Measurements from ENCODE around the gene ERVFRD-1. TPM values are rescaled to one million over a fixed set of nuclear protein-coding genes. Genes with fewer than 3 reads are reported as not detected.

The ERVFRD-1 gene
- total and polyA plus RNA-seq, 2 experiments from 2014 or later = 0.06 TPM; not detected in 1

GRCh38 chr6:11152581-11152980, 41.1 kb upstream of the ERVFRD-1 start:
- no peaks in the 10 kb centered on the region; the same call in 2 of the 3 replicates for H3K36me3 Mint-ChIP-seq (ENCODE audit: low read depth)
- Histone ChIP-seq H3F3A (replicated peaks; ENCODE audit: low read depth) (no peaks in the 10 kb centered on the region), H3K4me3 (no peak overlapping the region), H3K27me3 (ENCODE audit: insufficient read depth) (no peaks in the 10 kb centered on the region), H3K4me1 (ENCODE audit: insufficient read depth) (peaks cover 30% of the 10 kb centered on the region), H3K4me2 (no peak overlapping the region), H4K20me1 (replicated peaks; ENCODE audit: insufficient read depth) (no peaks in the 10 kb centered on the region), H3K79me2 (replicated peaks; ENCODE audit: insufficient read depth) (no peaks in the 10 kb centered on the region), H3K27ac (ENCODE audit: low read depth) (no peak overlapping the region), H3K9me2 (ENCODE audit: insufficient read depth) (no peaks in the 10 kb centered on the region), H2AFZ (no peak overlapping the region), H3K36me3 (ENCODE audit: insufficient read depth) (no peaks in the 10 kb centered on the region)
- H3K9me3 Mint-ChIP-seq = no peaks in the 10 kb centered on the region
- H3K27me3 Mint-ChIP-seq (ENCODE audit: insufficient read depth, low read depth, poor library complexity) = peaks cover 2% of the 10 kb centered on the region
- no peak for DNase-seq (ENCODE audit: low spot score)
- peaks cover 23% of the 10 kb centered on the region for H3K4me1 Mint-ChIP-seq
- no peak for TF ChIP-seq NANOG (IDR thresholded peaks at IDR 0.05; ENCODE audit: borderline replicate concordance)
- no peak for TF ChIP-seq ZNF331 (CRISPR knock-in tag; IDR thresholded peaks at IDR 0.05; ENCODE audit: low read depth)
- no peak for TF ChIP-seq EZH2phosphoT487 (IDR thresholded peaks at IDR 0.05; ENCODE audit: unreplicated experiment)
- no peak for TF ChIP-seq POLR2AphosphoS5 (IDR thresholded peaks at IDR 0.05; ENCODE audit: low read depth)
- no peak for TF ChIP-seq STAT1 (IDR thresholded peaks at IDR 0.05; ENCODE audit: unreplicated experiment)
- no peak for TF ChIP-seq EZH2 (IDR thresholded peaks at IDR 0.05; ENCODE audit: low read depth, unreplicated experiment)
- TF ChIP-seq CTCF (conservative IDR thresholded peaks at IDR 0.05; ENCODE audit: low read depth in 2 of 2) = no peak
- TF ChIP-seq, protein P1, sequence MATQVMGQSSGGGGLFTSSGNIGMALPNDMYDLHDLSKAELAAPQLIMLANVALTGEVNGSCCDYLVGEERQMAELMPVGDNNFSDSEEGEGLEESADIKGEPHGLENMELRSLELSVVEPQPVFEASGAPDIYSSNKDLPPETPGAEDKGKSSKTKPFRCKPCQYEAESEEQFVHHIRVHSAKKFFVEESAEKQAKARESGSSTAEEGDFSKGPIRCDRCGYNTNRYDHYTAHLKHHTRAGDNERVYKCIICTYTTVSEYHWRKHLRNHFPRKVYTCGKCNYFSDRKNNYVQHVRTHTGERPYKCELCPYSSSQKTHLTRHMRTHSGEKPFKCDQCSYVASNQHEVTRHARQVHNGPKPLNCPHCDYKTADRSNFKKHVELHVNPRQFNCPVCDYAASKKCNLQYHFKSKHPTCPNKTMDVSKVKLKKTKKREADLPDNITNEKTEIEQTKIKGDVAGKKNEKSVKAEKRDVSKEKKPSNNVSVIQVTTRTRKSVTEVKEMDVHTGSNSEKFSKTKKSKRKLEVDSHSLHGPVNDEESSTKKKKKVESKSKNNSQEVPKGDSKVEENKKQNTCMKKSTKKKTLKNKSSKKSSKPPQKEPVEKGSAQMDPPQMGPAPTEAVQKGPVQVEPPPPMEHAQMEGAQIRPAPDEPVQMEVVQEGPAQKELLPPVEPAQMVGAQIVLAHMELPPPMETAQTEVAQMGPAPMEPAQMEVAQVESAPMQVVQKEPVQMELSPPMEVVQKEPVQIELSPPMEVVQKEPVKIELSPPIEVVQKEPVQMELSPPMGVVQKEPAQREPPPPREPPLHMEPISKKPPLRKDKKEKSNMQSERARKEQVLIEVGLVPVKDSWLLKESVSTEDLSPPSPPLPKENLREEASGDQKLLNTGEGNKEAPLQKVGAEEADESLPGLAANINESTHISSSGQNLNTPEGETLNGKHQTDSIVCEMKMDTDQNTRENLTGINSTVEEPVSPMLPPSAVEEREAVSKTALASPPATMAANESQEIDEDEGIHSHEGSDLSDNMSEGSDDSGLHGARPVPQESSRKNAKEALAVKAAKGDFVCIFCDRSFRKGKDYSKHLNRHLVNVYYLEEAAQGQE (IDR thresholded peaks at IDR 0.05; ENCODE audit: unreplicated experiment) = no peak
- no peak for TF ChIP-seq ZNF114 (CRISPR knock-in tag; IDR thresholded peaks at IDR 0.05)
- TF ChIP-seq ZNF462 (CRISPR knock-in tag; IDR thresholded peaks at IDR 0.05) = no peak
- no peak for TF ChIP-seq CREB1 (CRISPR knock-in tag; IDR thresholded peaks at IDR 0.05; ENCODE audit: low read depth)
- TF ChIP-seq JUNB (IDR thresholded peaks at IDR 0.05; ENCODE audit: unreplicated experiment) = no peak
- TF ChIP-seq, protein P2, sequence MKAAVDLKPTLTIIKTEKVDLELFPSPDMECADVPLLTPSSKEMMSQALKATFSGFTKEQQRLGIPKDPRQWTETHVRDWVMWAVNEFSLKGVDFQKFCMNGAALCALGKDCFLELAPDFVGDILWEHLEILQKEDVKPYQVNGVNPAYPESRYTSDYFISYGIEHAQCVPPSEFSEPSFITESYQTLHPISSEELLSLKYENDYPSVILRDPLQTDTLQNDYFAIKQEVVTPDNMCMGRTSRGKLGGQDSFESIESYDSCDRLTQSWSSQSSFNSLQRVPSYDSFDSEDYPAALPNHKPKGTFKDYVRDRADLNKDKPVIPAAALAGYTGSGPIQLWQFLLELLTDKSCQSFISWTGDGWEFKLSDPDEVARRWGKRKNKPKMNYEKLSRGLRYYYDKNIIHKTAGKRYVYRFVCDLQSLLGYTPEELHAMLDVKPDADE (IDR thresholded peaks at IDR 0.05) = no peak
- H3K27ac Mint-ChIP-seq = no peak overlapping the region
- no peak overlapping the region for H3K4me3 Mint-ChIP-seq
- ATAC-seq = no peak
